Loucy (cell line): ENCODE data around the gene BABAM2.

Source experiments
- EZH2phosphoT487 ChIP-seq: fragments of 200-600 bp; IDR thresholded peaks from 2 replicates; pipeline ENCODE4 v1.6.1; 2018; ENCODE audit warnings: antibody characterized with exemption, mild to moderate bottlenecking, moderate library complexity, borderline replicate concordance
- TF ChIP-seq, protein P1 (sequence below): fragments of 200-600 bp; sonication (generic); conservative IDR thresholded peaks from 2 replicates; pipeline ENCODE4 v1.5.1; 2014; ENCODE audit warnings: mild to moderate bottlenecking, antibody characterized with exemption, low read length

DNA sequence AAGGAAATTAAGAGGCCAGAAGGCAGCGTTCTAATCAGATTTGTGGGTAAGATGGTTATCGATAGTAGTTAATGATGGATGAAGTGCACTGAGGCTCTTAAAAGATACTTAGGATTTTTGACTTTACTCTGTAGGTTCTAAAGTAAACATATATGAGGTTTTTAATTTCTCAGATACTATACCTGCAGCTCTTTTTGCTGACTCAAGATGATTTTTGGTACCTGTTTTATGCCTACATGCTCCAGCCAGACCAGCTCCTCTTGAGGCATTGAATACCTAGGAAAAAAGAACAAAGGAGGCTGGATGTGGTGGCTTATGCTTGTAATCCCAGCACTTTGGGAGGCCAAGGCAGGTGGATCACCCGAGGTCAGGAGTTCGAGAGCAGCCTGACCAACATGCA is 260.5 kb downstream of the BABAM2 start:
- TF ChIP-seq, protein P1, sequence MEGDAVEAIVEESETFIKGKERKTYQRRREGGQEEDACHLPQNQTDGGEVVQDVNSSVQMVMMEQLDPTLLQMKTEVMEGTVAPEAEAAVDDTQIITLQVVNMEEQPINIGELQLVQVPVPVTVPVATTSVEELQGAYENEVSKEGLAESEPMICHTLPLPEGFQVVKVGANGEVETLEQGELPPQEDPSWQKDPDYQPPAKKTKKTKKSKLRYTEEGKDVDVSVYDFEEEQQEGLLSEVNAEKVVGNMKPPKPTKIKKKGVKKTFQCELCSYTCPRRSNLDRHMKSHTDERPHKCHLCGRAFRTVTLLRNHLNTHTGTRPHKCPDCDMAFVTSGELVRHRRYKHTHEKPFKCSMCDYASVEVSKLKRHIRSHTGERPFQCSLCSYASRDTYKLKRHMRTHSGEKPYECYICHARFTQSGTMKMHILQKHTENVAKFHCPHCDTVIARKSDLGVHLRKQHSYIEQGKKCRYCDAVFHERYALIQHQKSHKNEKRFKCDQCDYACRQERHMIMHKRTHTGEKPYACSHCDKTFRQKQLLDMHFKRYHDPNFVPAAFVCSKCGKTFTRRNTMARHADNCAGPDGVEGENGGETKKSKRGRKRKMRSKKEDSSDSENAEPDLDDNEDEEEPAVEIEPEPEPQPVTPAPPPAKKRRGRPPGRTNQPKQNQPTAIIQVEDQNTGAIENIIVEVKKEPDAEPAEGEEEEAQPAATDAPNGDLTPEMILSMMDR: no peak
- TF ChIP-seq EZH2phosphoT487: no peak
